NCI-H1105 treated with DMSO at 0.1 percent for 48 hours (cell line): ENCODE measurements around the gene KRT78.

Experiments used
- DNase-seq: peaks from one replicate; lab custom pipeline; 2025; lab: John Stamatoyannopoulos, UW

KRT78 gene

GRCh38 chr12:52838609-52839435 is 10.0 kb downstream of the KRT78 start:
- DNase-seq, result no peak

DNA sequence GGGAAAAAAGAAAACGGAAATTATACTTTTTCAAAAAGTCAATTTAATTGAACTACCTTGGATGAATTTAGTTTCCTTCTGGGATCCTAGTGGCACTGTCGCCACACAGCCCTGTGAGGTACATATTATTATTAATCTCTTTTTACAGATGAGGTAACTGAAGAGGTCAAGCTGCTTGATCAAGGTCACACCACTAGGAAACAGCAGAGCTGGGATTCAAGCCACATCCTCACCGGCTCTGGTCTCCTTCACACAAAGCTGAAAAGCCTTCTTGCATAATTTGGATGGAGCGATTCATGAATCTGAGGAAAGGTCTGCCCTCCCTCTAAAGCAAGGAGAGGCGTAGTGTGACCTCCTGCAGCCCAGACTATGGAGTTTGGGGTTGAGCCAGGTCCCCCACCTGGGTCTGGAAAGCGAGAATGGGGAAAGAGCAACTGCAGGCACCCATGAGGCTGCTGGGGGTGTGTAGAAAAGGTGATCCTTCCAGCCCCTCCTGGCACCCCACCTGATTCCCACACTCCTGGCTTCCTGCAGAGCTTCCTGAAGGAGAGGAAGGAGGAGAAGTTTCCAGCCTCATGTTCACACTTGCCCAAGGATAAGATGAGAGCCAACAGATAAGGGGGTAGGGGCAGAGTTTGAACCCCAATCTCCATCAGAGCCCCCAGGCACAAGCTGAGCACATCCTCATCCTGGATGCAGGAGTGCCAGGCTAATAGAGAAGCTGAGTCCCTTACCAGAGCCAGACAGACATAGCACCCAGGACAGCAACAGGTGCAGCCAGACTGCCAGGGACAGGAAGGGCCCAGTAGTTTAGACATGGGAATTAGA is 10.8 kb downstream of the KRT78 start:
- DNase-seq, result no peak

GRCh38 chr12:52837413-52837741 is 11.4 kb downstream of the KRT78 start:
- no peak for DNase-seq

- no peak for DNase-seq
These were observed 12.0 kb downstream of the KRT78 start for GRCh38 chr12:52836491-52837412.

DNA sequence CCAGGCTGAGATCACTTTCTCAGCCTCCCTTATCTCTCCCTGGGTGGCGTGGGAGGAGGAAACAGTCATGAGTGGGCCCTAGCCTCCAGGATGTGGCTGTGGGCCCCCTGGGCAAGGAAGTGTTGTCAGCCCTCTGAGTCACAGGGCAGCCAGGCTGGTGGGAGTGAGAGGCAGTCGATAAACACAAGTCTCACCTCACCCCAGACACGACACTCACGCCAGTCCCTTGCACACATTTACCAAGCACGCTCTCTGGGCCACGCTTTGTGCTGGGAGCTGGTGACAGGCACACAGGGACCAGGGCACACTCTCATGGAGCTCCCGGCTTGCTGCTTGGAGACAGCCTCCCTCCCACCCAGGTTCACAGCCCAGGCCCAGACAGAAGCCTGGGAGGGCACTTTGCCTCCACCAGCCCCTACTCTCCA is 12.7 kb downstream of the KRT78 start:
- DNase-seq, result no peak

DNA sequence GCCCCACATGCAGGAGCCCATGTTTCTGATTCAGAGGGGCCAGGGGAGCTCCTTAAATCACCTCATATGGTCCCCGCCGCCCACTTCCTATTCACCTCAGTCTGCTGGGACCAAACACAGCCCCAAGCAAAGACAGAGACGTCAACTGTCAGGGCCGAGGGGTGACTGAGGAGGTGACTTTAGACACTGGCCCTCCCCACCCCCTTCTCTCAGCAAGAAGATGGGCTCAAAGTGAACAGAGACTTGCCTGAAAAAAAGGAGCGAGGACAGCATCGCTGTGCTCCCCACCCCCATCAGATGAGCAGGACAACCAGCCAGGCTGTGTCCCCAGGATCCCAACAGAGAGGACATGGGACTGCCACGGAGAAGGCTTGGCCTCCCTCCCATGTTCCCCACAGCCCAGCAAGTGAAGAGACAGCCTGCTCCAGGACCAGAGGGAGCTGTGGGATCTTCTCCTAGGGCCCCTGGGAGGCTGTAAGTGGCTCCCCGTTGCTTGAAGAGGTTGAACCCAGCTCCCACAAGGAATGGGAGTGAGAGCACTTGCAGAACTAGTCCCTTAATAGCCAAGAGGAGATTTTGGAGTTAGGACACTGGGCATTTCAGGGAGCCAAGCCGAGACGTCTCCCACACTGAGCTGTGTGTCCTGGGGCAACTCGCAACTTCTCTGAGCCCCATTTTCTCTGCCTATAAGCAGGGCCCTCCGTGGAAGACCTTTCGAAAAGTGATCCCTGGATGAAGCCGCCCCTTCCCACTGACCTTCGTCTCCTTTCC is 13.3 kb downstream of the KRT78 start:
- no peak for DNase-seq

- DNase-seq, result no peak
These were observed 14.1 kb downstream of the KRT78 start for GRCh38 chr12:52834727-52835001.

GRCh38 chr12:52833922-52834726 is 14.7 kb downstream of the KRT78 start, which contains the start of gene KRT79:
Gene KRT79, minus strand, starts transcription at chr12:52834311. Its CDS starts 51 bp downstream, at chr12:52834260.
- DNase-seq, result no peak

DNA sequence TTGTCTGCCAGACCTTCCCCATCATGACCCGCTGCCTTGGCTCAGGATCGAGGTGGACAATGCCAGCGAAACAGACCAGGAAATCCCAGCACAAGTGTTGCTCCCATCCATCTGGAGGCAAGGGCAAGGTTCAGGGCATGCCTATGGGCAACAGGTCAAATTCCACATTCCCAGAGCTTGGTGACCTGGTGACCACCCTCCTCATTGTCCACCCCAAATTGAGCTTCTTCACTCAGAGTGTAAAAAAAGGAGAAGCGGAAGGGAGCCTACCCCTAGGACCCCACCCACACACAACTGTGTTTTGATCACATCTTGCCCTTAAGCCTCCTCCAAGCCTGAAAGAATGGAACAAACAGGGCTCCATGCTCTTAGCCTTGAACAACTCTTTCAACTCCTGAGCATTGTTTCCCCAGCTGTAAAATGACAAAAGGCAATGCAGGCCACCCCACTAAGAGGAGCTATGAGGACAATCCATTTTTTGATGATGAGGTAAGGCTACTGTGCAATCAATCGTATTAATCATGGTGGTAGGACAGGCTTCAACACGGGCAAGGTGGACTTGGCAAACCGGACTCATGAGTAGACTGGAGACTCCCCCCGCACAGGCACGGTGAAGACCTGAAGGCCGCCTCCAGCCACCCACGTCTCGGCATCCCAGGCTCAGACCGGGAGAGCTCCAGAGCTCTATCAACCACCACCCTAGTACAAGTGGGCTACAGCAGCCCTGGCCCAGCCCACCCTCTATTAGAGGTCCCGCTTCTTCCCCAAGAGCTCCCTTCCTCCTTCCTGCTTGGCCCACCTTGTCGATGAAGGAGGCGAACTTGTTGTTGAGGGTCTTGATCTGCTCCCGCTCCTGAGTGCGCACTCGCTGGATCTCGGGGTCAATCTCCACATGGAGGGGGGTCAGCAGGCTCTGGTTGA is 15.5 kb downstream of the KRT78 start:
- DNase-seq, result no peak

DNA sequence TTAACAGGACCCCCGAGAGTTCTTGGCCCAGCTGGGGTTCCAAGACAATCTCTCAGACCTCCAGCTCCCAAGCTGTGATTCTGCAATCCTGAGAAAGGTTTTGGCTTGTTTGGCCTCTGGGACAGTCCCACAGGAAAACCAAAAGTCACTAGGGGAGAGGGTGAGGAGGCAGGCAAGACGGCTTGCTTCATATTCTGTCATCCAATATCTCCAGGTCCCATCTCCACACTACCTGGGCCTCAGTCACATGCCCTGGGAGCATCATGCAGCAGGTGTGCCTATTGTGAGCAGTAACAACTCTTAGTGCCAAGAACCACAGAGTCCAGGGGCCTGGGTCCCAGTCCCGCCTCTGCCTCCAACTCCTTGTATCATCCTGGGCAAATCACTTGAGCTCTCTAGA is 16.3 kb downstream of the KRT78 start:
- no peak for DNase-seq

GRCh38 chr12:52831251-52831650 is 17.5 kb downstream of the KRT78 start:
- DNase-seq, result no peak

GRCh38 chr12:52829986-52830770 is 18.6 kb downstream of the KRT78 start:
- DNase-seq, result no peak

DNA sequence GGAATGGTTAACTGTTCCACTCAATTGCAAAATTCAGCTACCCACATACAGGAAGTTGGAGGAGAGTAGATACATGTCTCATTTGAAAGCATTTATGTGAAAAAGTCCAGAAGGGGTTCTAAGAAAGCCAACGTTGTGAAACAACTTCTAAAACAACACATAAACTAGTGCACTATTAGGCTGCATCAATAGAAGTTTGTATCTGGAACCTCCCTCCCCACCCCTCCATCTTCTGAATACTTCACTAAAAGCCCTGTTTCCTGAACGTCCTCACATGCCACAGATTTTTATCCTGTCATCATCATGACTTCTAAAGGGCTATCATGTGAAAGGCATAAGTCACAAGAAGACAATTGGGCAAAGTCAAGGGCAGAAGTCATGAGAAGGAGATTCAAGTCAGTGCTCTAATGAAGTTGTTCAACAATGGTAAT is 20.2 kb downstream of the KRT78 start:
- DNase-seq, result no peak

DNA sequence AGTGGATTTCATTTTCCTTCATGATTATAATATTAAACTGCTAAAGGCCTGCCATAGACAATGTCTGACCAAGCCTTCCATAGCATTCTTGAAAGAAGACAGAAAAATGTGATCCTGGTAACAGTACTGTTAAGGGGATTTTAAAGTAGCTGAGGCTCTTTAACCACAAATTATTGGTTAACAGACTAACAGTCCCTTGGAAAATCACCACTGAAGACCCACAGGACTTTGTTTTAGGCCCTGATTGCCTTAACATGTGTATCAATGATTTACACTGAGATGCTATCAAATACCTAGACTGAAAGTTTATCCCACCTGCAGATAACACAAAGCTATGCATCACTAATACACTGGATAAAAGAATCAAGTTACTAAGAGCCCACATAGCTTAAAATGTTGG is 20.6 kb downstream of the KRT78 start:
- DNase-seq, result no peak

- no peak for DNase-seq
These were observed 21.2 kb downstream of the KRT78 start for GRCh38 chr12:52827499-52828090.

DNA sequence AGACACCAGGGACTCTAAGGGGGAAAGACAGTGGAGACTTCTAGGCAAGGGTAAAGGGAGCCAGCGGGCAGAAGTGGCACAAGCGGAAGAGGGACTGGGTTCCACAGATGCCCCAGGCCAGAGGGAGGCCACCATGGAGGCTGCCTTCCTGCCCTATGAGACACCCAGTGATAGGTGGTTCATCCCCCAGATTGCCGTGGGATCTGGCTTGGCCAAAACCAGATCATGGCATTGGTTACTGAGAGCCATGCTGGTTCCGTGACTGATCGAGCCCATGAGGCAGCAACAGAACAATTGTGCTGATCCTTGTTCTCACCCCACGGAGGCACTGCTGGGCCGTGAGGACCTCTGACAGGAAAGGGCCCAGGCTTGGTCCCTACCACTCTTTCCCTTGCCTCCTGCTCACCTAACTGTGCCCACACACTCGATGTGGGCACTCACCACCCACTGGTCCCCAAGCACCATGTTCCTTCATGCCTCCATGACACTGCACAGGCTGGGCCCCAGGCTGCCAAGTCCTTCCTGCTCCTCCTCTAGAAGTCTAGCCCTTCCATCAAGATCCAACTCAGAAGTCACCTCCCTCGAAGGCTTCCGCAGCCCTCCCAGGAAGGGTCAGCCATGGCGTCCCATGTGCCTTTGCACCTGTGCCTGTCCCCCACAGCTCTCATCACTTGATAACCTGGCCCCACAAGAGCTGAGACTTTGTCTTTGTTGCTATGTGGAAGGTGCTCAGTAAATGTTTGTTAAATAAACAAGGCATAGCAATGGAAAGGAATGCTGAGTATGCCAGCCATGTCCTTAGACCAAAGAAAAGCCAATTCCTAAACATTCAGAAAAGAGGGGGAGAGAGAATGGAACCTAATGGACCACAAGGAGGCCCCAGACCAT is 21.9 kb downstream of the KRT78 start:
- DNase-seq, result no peak

- no peak for DNase-seq
These were observed 22.8 kb downstream of the KRT78 start for GRCh38 chr12:52825961-52826360.
